CD4-positive, alpha-beta T cell treated with Interferon alpha-2 for 1 hour (primary cell): ENCODE data around the gene RRN3.
A peak's percentile ranks its signal among the peaks of the same experiment; 100 is the strongest.
"Not testable (repeated sequence)": the region's sequence is repeated elsewhere in the genome, so short reads cannot be mapped to it uniquely, and the experiment has no call there.

Experiments used
- DNase-seq, 2 donors: peaks; one replicate each; pipeline ENCODE4 v3.0.0-alpha.2; 2020 to 2022

The RRN3 gene

GRCh38 chr16:15049581-15050180, 44.4 kb downstream of the RRN3 start:
- no peak for DNase-seq

GRCh38 chr16:15046692-15047376, 47.2 kb downstream of the RRN3 start:
- no peak for DNase-seq

- DNase-seq, result not testable (repeated sequence)
These were observed 48.8 kb downstream of the RRN3 start for GRCh38 chr16:15045270-15045669.

- no peak for DNase-seq
These were observed 49.8 kb downstream of the RRN3 start for GRCh38 chr16:15044286-15044685.

- DNase-seq, result no peak
These were observed 50.7 kb downstream of the RRN3 start for GRCh38 chr16:15043344-15043743.

- DNase-seq, result peak in 1 of 2 donors; percentile 5
These were observed 52.6 kb downstream of the RRN3 start for GRCh38 chr16:15041271-15042004.

- DNase-seq, result no peak
These were observed 55.4 kb downstream of the RRN3 start for GRCh38 chr16:15038689-15039088.

GRCh38 chr16:15037745-15038144, 56.3 kb downstream of the RRN3 start:
- no peak for DNase-seq

- no peak for DNase-seq
These were observed 57.1 kb downstream of the RRN3 start for GRCh38 chr16:15037003-15037402.

GRCh38 chr16:15035163-15035729, 58.8 kb downstream of the RRN3 start:
- no peak for DNase-seq

GRCh38 chr16:15034266-15035162, 59.6 kb downstream of the RRN3 start:
- no peak for DNase-seq

- no peak for DNase-seq
These were observed 60.8 kb downstream of the RRN3 start for GRCh38 chr16:15033309-15033707.

- peak in 1 of 2 donors; percentile 25 for DNase-seq
These were observed 61.3 kb downstream of the RRN3 start for GRCh38 chr16:15032547-15033308.

- DNase-seq, result no peak
These were observed 62.5 kb downstream of the RRN3 start for GRCh38 chr16:15031586-15031985.

- no peak for DNase-seq
These were observed 62.9 kb downstream of the RRN3 start for GRCh38 chr16:15031179-15031578.

- DNase-seq, result not testable (repeated sequence)
These were observed 64.3 kb downstream of the RRN3 start for GRCh38 chr16:15029749-15030148.

GRCh38 chr16:15028801-15029698, 65.0 kb downstream of the RRN3 start:
- DNase-seq, result not testable (repeated sequence)

GRCh38 chr16:15028345-15028715, 65.7 kb downstream of the RRN3 start:
- not testable (repeated sequence) for DNase-seq

- not testable (repeated sequence) for DNase-seq
These were observed 66.3 kb downstream of the RRN3 start for GRCh38 chr16:15027503-15028344.

- not testable (repeated sequence) for DNase-seq
These were observed 67.0 kb downstream of the RRN3 start for GRCh38 chr16:15027051-15027450.
